ENCODE results near the gene KCNH3.

Gene KCNH3

DNA sequence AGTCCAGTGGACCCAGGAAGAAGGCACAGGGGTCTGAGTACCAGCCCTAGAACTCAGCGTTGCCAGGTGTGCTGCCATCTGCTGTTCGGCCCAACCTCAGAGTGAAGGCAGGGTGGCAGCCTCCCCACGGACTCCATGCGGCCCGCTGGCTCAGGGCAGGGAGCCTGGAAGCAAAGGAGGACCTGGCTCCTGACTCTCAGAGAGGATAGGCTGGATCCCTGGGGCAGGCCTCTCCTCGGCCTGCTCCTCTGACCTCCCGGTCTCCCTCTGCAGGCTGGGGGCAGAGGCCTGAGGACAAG is 19.0 kb downstream of the KCNH3 start:
- in situ Hi-C loops (cut with MboI; ENCODE audit: low sequenced_read_pairs) = no loop called here

DNA sequence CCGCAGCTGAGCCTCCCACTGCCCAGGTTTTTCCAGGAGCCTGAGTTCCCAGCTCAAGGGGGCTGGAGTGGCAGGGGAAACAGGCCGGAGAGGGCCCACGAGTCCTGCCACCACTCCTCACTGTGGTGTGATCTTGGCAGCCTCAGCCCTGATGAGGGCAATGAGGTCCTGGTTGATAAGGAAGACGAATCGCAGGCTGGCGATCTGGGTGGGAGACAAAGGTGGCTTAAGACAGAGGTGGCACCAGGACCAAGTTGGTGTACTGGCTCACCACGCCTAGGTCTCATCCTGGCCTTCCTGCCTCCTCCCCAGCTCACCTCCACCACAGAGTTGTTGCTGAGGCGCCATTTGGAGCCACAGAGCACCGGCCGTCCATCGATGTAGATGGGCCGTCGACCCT is 19.7 kb downstream of the KCNH3 start:
- in situ Hi-C loops (cut with MboI; ENCODE audit: low sequenced_read_pairs) = no loop called here

DNA sequence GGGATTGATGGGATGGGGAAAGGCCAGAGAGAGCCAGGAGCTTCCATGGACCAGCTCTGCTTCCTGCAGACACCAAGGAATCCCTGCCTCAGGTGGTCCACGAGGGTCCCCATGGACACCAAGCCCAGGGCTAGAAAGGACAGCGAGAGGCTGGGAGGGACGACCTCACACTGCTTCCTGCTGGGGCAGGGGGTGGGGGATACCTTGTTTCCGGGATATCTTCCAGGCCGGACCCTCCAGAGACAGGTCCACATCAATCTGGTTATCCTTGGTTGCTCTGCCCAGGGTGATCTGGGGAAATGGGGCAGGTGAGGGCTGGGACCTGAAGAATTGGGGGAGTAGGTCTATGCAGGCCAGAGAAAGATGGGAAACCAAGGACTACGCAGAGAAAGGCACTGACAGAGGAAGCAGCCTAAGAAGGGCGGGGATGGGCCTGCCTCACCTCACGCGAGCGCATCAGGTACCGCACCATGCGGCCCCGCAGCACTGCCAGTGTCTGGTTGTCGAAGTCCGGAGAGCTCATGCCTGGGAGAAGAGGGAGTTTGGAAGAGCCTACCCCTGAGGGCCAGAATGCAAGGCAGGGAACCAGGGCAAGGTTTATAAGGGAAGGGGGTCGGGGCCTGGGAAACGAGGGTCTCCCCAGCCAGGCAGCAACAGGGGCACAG is 20.3 kb downstream of the KCNH3 start:
- in situ Hi-C loops (cut with MboI; ENCODE audit: low sequenced_read_pairs) = no loop called here

DNA sequence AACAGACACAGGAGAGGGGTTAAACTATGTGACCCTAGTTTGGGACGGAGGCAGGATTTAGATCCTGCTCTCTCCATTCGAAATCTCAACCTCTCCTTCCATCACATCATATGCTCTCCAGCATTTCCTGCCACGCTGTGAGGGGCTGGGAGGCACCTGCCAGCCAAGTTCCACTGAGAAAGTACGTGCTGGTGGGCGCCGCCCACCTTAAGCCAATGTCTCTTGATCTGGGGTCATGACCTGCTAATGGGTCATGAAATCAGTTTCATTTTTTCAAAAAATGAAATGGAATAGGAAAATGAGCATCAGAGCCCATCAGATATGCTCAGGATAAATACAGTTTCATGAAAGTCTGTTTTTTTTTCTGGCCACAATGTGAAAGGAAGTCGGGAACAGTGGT is 21.9 kb downstream of the KCNH3 start:
- in situ Hi-C loops (cut with MboI; ENCODE audit: low sequenced_read_pairs) = no loop called here

DNA sequence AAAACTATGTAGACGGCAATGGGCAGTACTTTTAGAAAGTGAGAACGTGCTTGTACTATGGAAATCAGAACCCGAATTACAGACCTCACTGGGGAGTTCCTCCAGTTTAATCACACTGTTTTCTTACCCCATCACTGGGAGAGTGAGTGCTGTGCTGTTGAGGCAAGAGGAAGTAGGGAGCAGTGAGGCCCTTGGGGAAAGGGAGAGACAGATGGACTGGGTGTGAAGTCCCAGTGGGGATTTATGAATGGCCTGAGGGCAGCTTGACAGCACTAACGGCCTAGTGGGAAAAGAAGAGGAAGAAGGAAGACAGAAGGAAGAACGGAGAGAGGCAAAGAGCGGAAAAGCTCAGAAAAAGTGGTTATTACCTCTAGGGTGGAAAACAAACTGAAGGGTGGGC is 23.4 kb downstream of the KCNH3 start:
- in situ Hi-C loops (cut with MboI; ENCODE audit: low sequenced_read_pairs) = no loop called here

DNA sequence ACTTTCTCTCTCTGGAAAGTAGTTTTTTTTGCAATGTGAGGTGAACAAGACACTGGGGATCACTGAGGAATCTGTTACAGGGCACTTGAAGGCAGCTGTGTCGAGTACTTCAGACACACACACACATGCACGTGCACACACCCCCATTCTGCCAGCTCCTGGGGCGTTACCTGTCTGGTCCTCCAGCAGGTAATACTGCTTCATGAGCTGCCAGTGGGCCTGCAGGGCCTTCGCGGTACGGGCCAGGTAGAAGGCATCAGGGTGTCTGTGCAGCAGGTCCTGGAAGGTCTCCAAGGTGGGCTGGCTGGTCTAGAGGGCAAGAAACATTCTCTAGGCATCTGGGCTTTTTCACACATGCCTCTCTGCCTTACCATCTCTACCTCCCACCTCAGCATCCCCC is 24.0 kb downstream of the KCNH3 start:
- in situ Hi-C loops (cut with MboI; ENCODE audit: low sequenced_read_pairs) = no loop called here

DNA sequence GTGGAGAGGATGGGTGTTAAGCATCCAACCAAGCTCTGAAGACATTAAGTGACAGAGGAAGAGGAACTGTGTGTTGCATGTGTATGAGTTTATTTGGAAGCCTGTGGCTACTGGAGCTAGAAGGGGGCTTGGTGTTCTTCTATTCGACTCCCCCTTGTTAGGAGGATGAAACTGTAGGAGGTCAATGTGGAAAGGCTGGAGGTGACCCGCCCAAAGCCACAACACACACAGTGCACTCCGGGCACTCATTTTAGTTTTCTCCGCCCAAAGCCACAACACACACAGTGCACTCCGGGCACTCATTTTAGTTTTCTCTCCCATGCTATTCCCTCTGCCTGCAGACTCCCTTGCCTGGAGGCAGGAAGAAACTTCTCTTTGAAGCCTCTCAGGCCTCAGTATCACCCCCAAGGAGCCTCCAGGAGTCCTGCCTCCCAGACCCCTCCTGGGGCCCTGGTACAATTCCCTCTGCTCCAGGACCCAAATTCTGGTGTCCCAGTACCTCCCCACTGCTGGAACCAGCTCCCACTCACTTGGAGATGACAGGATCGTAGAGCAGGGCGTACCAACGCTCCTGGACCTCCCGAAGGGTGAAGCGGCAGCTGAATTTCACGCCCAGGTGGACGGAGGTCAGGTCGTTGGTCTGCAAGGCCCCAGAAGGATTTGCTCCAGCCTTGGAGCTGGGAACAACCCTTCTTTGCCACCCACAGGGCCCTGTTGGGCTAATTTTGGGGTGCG is 25.3 kb downstream of the KCNH3 start:
- in situ Hi-C loops (cut with MboI; ENCODE audit: low sequenced_read_pairs) = no loop called here

DNA sequence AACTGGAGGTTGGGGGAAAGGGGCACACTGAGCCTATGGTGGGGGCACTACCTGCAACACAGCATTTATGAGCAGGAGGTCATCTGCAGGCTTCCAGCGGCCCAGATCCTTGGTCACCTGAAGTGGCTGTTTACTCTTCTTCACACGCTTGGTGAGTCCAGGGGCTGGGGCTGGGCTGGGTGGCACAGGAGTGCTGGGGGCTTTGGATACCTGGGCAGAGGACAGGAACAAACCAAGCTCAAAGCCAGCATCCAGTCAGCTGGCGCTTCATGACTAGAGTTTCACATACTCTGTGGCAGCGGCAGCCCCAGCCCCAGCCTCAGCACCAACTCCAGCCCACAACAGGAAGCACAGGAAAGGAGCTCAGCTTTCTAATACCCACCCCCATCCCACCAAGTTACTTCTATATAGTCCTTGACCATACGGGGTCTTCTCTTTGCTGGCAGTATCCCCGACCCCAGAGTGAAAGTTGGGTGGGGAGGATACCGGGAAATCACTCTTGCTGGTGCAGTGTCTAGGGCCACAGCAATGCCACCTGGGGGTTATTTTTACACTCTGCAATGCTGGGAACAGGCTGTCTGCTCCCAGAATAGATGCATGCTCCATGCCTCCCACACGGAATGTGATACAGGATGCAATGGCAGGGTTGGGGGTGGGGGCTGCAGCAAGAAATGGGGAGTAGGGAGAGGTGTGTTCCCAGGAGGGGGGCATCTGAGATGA is 26.0 kb downstream of the KCNH3 start:
- in situ Hi-C loops (cut with MboI; ENCODE audit: low sequenced_read_pairs) = no loop called here

DNA sequence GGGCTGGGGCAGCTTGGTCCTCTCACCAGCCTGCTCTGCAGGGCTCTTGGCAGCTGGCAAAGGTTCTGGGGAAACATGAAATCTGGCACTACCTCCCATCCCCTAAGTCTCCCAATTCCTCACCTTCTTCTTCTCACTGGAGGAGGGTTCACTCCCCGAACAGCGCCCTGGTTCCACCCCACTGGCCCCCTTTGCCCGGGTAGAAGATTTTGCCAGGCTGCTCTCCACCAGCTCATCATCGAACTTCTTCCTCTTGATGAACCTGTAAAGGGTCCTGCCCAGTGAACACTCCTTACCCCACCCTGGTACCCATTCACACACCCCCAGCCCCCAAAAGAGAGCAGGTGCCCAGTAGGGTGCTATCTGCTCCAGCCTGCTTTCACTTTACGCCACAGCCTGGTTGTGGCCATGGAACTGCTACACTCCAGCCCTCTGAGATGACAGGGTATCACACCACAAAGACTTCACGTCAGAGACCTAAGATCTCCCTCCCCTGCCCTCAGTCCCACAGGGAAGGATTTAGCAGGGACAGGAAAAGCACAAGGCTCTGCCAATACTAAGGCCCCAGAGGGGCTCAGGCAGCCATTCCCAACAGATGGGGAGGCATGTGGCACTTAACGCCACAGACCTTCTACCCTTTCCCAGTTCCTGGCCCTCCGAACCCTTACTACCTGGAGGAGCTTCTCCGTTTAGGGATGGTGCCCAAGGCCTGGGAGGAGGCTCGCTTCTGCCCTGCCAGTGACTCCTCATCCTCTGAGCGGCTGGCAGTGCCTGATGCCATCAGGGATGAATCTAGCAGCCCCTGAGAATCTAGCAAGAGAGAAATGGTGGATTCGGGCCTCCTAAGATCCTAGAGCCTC is 26.8 kb downstream of the KCNH3 start:
- in situ Hi-C loops (cut with MboI; ENCODE audit: low sequenced_read_pairs) = no loop called here

DNA sequence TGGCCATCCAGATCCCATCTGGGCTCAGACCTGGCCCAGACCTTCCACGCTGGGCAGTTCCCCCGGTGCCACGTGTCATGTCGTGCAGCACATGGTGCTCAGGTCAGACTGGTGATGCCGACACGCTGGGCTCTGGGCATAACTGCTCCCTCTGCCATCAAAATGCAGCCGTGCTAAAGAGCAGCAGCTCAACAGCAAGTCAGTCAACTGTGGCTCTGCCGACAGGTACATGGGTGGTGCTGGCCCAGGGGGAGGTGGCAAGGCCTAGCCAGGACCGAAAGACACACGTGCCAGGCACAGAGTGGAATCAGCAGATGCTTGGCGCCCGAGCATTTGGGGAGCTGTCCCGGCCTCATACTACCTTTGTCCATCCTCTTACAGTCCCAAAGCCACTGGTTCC is 27.5 kb downstream of the KCNH3 start:
- in situ Hi-C loops (cut with MboI; ENCODE audit: low sequenced_read_pairs) = no loop called here

DNA sequence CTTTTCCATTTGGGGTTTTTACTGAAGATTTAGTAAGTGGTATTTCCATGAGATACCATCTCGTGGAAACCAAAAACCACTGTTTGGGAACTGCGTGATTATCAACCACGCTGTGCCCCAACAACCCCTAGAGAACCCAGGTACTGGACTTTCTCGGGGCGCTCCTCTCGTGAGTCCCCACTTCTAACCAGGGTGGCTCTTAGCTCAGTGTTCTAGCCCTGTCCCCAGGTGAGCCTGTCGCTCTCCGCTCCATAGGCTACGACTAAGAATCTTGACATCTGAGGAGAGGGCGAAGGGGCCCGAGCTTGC is 28.4 kb downstream of the KCNH3 start:
- in situ Hi-C loops (cut with MboI; ENCODE audit: low sequenced_read_pairs) = no loop called here

DNA sequence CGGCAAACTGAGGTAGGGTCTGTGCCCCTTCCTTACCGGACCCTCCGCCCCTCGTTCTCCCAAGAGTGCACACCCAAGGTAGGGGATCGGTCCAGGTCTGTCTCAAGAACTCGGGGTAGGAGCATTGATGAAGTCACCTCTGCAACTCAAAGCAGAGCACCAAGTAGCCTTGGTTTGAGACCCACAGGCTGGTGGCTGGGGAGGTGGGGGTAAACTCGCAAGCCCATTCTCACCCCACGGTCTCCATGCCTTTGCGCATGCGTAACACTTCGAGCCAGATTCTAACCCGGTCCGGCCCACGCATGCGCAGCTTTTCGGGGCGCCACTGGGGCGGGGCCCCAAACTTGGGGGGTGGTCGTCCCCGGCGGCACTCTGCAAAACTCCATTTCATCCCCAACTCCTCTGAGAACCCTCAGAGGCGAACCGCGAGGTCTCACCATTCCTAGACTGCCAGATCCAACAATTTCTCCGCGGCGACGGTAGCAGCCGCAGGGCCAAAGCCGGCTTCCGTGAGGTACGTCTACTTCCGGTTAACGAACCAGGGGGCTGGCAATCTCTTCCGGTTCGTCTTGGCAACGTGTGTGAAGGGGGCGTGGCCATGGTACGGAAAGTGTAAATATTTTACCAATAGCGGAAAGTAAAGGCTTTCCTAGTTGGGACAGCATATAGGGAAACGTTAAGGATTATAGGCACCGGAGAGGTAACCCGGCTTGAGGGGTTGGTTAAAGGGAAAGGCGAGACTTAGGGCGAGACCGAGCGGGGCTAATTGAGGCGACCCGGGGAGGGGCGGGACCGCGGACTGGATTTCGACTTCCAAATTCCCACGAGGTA is 29.0 kb downstream of the KCNH3 start, which contains the start of gene MCRS1:
Gene MCRS1 (minus strand): TSS at position 532 of the 831 bp plus-strand sequence. CDS start 1,411 bp downstream, outside the sequence.
- in situ Hi-C loops (cut with MboI; ENCODE audit: low sequenced_read_pairs) = no loop called here

DNA sequence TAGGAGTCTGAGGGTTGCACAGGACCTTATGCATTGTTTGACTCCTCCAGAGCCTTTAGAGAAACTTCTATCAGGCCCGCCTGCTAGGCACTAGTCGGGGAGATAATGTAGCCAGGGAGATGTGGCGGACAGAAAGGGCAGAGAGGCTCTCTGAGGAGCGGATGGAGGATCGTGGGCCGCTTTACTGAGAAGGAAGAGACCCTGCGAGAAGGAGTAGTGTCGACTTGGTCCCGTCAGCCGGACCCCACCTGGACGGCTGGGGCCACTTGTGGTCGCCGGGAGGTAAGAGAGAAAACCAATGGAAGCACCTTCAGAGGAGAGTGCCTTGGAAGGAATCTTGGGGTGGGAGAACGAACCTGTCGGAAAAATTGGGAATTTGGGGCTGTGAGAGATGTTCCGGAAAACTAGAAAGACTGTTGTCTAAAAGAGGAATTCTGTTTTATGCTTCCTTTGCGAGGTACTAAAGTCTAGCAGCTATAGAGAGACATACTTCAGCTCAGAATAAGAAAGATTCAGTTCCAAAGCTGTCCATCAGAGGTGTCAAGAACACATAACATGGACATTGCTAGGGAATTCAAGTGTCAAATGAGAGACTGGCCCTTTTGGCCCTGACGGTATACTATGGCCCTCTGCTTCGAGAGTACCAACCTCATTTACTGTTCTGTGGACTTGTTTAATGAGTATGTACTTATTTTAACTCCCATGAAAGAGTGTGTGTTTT is 29.8 kb downstream of the KCNH3 start:
- in situ Hi-C loops (cut with MboI; ENCODE audit: low sequenced_read_pairs) = no loop called here

DNA sequence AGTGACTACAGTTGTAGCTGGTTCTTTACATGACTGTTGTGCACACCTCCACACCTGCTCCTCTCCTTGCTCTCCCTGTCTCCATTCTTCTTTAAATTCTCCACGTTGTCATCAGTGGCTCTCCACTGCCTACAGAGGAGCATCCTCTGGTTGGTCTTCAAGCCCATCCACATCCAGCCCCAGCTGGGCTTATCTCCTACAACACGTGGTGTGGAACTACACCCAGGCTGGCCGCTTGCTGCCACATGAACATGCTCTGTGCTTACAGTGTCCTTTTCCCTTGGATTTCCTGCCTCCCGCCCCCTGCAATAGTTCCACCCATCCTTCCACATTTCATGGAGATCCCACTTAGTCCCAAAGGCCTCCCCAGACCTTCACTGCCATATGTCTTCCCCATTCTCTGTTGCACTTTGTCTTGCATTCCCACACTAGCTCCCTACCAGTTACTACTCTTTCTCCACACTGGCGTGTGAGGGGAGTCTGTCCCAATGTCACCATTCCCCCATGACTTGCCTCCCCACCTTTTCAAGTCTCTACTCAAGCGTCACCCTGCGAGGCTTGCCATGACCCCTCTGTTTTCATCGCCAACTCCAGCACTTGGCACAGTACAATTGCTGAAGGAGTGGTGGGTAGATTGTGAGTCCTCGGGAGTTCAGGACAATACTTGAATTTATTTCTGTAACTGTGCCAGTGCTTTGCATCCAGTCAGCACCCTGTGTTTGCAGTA is 38.9 kb downstream of the KCNH3 start:
- in situ Hi-C loops (cut with MboI; ENCODE audit: low sequenced_read_pairs) = no loop called here

DNA sequence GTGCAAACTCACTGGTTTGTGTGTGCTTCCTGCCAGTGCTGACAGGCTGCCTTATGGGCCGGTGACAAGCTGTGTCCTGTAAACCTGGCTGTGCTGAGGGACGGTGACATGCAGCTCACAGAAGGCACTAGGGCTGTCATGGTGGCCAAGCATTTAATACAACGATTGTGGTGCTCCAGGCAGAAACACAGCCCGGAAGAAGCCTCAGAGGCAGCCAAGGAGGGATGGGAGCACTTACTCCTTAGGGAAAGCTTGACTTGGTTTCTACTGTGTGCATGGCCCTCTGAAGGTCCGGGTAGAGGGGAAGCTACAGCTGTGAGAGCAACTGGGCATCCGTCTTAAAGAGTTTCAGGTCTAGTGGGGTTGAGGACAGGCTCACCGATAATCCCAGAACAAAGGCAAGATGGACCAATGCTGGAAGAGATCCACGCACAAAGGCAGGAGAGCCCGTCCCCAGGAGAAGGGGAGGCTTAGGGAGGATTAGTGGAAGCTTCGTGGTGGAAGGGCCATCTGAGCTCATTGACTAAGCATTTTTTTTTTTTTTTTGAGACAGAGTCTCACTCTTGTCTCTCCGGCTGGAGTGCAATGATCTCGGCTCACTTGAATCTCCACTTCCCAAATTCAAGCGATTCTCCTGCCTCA is 39.8 kb downstream of the KCNH3 start:
- in situ Hi-C loops (cut with MboI; ENCODE audit: low sequenced_read_pairs) = no loop called here

DNA sequence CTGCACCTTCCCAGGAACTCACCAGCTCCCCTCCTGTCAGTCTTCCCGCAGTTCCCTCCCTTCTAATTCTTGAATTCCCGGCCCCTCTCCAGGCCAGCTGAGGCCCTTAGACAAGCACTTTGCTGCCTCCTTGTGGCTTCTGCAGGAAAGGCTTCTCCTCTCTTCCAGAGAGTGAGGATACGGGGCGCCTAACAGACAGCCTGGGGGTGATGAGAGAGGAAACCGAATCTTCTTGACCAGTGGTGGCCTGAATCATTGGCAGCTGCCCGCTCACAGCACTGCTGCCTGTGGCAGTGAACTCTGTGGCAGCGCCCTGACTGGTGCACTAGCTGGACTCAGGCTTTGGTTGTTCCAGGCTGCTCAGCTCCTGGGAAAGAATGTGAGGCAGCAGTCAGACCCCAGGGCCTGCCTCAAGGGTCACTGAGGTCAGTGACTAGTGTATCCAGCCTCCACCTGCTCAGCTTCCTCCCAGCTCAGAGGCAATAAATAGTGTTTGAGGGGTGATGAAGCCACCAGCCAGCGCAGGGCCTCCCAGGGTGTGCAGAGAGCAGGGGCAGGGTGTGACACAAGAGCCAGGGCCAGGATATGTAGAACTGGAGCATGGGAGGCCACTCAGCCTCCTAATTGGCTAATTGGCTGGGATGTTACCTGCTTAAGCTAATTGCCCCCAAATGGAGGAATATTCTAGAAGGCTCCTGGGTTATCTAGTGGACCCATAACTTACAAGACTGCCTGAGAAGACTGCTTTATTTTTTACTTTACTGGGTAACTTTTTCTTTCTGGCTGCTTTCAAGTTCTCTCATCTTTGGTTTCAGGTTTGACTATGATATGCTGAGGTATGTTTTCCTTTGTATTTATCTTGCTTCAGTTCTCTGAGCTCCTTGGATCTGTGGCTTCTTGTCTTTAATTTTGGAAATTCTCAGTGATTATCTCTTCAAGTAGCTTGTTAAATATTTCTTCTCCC is 42.0 kb downstream of the KCNH3 start:
- in situ Hi-C loops (cut with MboI; ENCODE audit: low sequenced_read_pairs) = no loop called here

DNA sequence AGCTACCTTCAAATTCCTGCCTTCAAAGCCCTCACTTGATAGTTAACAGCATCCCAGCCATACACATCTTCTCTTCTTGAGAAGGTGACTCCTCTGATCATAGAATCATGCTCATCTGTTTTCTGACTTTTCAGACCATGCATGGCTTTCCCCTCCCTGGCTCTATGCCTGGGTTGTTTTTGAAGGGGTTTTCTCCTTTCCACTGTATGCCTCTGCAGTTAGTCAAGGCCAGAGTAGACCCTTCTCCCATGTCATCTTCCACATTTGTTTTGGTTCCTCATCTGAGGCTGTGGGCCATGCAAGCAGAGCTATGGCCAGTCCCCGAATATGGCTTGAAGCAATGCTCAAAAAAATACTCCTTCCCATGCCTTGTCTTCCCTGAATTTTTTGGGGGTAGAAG is 43.4 kb downstream of the KCNH3 start:
- in situ Hi-C loops (cut with MboI; ENCODE audit: low sequenced_read_pairs) = no loop called here

DNA sequence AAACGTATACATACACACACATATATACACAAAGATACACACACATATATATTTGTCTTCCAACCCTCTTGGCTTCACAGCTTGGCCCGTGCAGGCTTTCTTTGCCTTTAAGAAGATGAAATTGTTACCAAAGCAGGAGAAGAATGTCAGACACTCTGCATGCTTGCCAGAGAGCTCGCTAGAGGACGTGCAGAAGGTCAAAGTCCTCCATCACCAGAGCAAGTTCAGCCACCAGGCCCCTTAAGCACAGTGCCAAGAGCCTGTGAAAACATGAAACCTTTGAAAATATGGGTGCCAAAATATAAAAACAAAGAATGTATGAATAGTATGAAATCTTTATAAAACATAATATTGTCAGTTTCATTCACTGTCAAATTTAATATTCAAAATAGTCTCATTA is 44.0 kb downstream of the KCNH3 start:
- in situ Hi-C loops (cut with MboI; ENCODE audit: low sequenced_read_pairs) = no loop called here
